ENCODE results near the gene FAM180A.
"Not testable (repeated sequence)": the region's sequence is repeated elsewhere in the genome, so short reads cannot be mapped to it uniquely, and the experiment has no call there.

Gene FAM180A

GRCh38 chr7:135784013-135784412 lies 35.4 kb upstream of the FAM180A start:
- TF ChIP-seq, protein P1, sequence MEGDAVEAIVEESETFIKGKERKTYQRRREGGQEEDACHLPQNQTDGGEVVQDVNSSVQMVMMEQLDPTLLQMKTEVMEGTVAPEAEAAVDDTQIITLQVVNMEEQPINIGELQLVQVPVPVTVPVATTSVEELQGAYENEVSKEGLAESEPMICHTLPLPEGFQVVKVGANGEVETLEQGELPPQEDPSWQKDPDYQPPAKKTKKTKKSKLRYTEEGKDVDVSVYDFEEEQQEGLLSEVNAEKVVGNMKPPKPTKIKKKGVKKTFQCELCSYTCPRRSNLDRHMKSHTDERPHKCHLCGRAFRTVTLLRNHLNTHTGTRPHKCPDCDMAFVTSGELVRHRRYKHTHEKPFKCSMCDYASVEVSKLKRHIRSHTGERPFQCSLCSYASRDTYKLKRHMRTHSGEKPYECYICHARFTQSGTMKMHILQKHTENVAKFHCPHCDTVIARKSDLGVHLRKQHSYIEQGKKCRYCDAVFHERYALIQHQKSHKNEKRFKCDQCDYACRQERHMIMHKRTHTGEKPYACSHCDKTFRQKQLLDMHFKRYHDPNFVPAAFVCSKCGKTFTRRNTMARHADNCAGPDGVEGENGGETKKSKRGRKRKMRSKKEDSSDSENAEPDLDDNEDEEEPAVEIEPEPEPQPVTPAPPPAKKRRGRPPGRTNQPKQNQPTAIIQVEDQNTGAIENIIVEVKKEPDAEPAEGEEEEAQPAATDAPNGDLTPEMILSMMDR (IDR thresholded peaks at IDR 0.05; ENCODE audit: low read depth, low read length, missing control alignments), result no peak
- no peak overlapping the region for H3K4me3 ChIP-seq (replicated peaks; ENCODE audit: low read depth, low read length)
- no peak for DNase-seq (ENCODE audit: extremely low read depth, low read depth)

DNA sequence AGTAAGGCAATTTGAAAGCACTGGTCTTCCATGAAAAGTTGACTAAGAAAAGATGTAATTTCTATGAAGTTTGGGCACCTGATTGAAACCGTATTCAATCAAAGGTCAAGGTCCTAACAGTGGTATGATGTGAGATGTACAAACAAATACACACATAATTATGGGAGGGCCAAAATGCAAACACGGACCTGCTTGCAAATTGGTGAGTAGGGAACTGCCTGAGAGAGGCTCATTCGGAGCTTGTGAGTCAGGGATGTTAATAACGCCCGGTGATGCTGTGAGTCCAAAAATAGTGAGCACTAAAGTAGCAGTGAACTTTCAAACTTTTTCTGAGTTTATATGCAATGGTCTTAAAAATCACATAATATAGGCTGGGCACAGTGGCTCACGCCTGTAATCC lies 34.2 kb upstream of the FAM180A start:
- DNase-seq (ENCODE audit: extremely low read depth, low read depth), result no peak
- TF ChIP-seq, protein P1 (IDR thresholded peaks at IDR 0.05; ENCODE audit: low read depth, low read length, missing control alignments), result no peak
- H3K4me3 ChIP-seq (replicated peaks; ENCODE audit: low read depth, low read length), result no peak overlapping the region

- H3K4me3 ChIP-seq (replicated peaks; ENCODE audit: low read depth, low read length), result no peak overlapping the region
- DNase-seq (ENCODE audit: extremely low read depth, low read depth), result no peak
- TF ChIP-seq, protein P1 (IDR thresholded peaks at IDR 0.05; ENCODE audit: low read depth, low read length, missing control alignments), result no peak
These were observed 33.8 kb upstream of the FAM180A start for GRCh38 chr7:135782377-135782776.

- TF ChIP-seq, protein P1 (IDR thresholded peaks at IDR 0.05; ENCODE audit: low read depth, low read length, missing control alignments), result no peak
- no peak overlapping the region for H3K4me3 ChIP-seq (replicated peaks; ENCODE audit: low read depth, low read length)
- DNase-seq (ENCODE audit: extremely low read depth, low read depth), result no peak
These were observed 29.2 kb upstream of the FAM180A start for GRCh38 chr7:135777626-135778398.

- not testable (repeated sequence) for H3K4me3 ChIP-seq (replicated peaks; ENCODE audit: low read depth, low read length); DNase-seq (ENCODE audit: extremely low read depth, low read depth)
These were observed 27.3 kb upstream of the FAM180A start for GRCh38 chr7:135775915-135776314.

DNA sequence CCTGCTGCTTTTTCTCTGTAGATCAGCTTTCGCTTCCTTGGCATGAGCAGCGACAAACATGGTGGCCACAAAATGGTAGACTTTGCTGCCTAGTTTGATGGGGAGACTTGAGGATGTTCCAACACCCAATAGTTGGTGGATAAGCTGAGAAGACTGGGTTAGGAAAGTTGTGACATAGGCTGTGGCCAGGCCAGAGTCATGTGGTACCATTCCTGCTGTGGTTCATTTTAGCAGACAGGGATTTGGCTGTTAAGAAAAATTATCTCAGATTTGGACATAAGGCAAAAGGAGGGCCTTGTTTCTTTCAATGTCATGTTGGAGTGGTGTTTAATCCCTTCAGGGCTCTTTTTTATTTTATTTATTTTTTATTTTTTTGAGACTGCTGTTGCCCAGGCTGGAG lies 26.6 kb upstream of the FAM180A start:
- H3K4me3 ChIP-seq (replicated peaks; ENCODE audit: low read depth, low read length), result no peak overlapping the region

GRCh38 chr7:135774284-135774683 lies 25.7 kb upstream of the FAM180A start:
- TF ChIP-seq, protein P1 (IDR thresholded peaks at IDR 0.05; ENCODE audit: low read depth, low read length, missing control alignments), result no peak
- DNase-seq (ENCODE audit: extremely low read depth, low read depth), result peak; percentile 58
- no peak overlapping the region for H3K4me3 ChIP-seq (replicated peaks; ENCODE audit: low read depth, low read length)

More for the DNA sequence above, 26.6 kb upstream of the FAM180A start:
- TF ChIP-seq, protein P1 (IDR thresholded peaks at IDR 0.05; ENCODE audit: low read depth, low read length, missing control alignments), result no peak
- no peak for DNase-seq (ENCODE audit: extremely low read depth, low read depth)

Measured in HFF-Myc (cell line).